ENCODE results near the gene RGS7BP. TPM values are rescaled to one million over a fixed set of nuclear protein-coding genes. Genes with fewer than 3 reads are reported as not detected.

The RGS7BP gene
- total and polyA plus RNA-seq, 2 experiments from 2014 or later = 0.75 to 0.77 TPM

DNA sequence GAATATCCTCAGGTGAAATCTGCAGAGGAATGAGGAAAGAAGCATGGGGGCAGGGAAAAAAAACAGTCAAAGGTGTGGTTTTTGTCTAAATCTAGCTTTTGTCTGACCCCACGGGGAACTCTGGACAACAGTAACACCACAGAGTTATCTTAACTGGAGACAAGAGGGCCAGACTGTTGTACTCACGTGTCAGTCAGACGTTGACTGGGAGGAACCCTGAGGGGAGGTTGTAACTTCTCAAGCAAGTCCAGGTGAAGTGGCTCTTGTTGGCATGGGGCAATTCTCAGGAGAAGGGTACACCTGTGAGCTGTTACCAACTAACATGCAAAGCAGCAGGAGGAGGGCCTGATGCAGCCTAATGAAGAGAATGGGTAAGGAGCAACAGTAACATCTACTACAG, 140.4 kb downstream of the RGS7BP start:
- Histone ChIP-seq H3K27me3 (no peaks in the 10 kb centered on the region), H4K20me1 (ENCODE audit: insufficient read depth, poor library complexity, severe bottlenecking) (no peaks in the 10 kb centered on the region), H3K4me2 (no peak overlapping the region), H3K9me2 (replicated peaks; ENCODE audit: insufficient read depth) (no peaks in the 10 kb centered on the region), H3K79me2 (no peaks in the 10 kb centered on the region), H3K4me1 (ENCODE audit: insufficient read depth) (no peaks in the 10 kb centered on the region), H3K4me3 (no peak overlapping the region), H3K27ac (no peak overlapping the region), H2AFZ (no peak overlapping the region), H3K9me3 (ENCODE audit: low read depth) (no peaks in the 10 kb centered on the region), H3K36me3 (replicated peaks; ENCODE audit: insufficient read depth, low read depth) (no peaks in the 10 kb centered on the region)
- TF ChIP-seq EZH2phosphoT487 (IDR thresholded peaks at IDR 0.05; ENCODE audit: low read depth, severe bottlenecking, unreplicated experiment) (no peak), EZH2 (IDR thresholded peaks at IDR 0.05; ENCODE audit: borderline replicate concordance) (no peak)
- TF ChIP-seq, protein P1, sequence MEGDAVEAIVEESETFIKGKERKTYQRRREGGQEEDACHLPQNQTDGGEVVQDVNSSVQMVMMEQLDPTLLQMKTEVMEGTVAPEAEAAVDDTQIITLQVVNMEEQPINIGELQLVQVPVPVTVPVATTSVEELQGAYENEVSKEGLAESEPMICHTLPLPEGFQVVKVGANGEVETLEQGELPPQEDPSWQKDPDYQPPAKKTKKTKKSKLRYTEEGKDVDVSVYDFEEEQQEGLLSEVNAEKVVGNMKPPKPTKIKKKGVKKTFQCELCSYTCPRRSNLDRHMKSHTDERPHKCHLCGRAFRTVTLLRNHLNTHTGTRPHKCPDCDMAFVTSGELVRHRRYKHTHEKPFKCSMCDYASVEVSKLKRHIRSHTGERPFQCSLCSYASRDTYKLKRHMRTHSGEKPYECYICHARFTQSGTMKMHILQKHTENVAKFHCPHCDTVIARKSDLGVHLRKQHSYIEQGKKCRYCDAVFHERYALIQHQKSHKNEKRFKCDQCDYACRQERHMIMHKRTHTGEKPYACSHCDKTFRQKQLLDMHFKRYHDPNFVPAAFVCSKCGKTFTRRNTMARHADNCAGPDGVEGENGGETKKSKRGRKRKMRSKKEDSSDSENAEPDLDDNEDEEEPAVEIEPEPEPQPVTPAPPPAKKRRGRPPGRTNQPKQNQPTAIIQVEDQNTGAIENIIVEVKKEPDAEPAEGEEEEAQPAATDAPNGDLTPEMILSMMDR (IDR thresholded peaks at IDR 0.05; ENCODE audit: poor library complexity) = no peak
- DNase-seq (ENCODE audit: low spot score) = no peak
- 42% methylated on average over 3 of the region's 3 CpGs for WGBS (ENCODE audit: low lambda C conversion rate, missing lambda C conversion rate)

DNA sequence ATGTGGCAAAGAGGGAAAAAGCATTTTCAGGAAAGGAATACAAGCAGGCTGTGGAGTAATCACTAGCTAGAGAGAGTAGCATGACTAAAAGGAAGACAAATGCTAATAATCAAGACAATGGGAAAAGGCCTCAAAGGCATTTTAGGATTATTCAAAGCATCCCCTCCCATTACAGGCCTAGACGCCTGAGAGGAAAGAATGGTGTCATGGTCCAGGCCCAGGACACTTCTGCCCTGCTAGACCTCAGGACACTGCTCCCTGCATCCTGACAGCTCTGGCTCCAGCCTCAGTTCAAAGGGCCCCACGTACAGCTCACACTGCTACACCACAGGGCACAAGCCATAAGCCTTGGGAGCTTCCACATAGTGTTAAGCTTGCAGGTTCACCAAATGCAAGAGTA, 143.7 kb downstream of the RGS7BP start:
- DNase-seq (ENCODE audit: low spot score) = no peak
- Histone ChIP-seq H4K20me1 (ENCODE audit: insufficient read depth, poor library complexity, severe bottlenecking) (no peaks in the 10 kb centered on the region), H3K36me3 (replicated peaks; ENCODE audit: insufficient read depth, low read depth) (no peaks in the 10 kb centered on the region), H3K9me2 (replicated peaks; ENCODE audit: insufficient read depth) (no peaks in the 10 kb centered on the region), H3K27me3 (no peaks in the 10 kb centered on the region), H3K79me2 (no peaks in the 10 kb centered on the region), H3K27ac (no peak overlapping the region), H3K4me3 (no peak overlapping the region), H3K4me2 (no peak overlapping the region), H2AFZ (no peak overlapping the region), H3K4me1 (ENCODE audit: insufficient read depth) (peaks cover 10% of the 10 kb centered on the region), H3K9me3 (ENCODE audit: low read depth) (no peaks in the 10 kb centered on the region)
- 66% methylated on average over 2 of the region's 2 CpGs for WGBS (ENCODE audit: low lambda C conversion rate, missing lambda C conversion rate)
- TF ChIP-seq EZH2 (IDR thresholded peaks at IDR 0.05; ENCODE audit: borderline replicate concordance) (no peak), EZH2phosphoT487 (IDR thresholded peaks at IDR 0.05; ENCODE audit: low read depth, severe bottlenecking, unreplicated experiment) (no peak)
- TF ChIP-seq, protein P1 (IDR thresholded peaks at IDR 0.05; ENCODE audit: poor library complexity) = no peak

DNA sequence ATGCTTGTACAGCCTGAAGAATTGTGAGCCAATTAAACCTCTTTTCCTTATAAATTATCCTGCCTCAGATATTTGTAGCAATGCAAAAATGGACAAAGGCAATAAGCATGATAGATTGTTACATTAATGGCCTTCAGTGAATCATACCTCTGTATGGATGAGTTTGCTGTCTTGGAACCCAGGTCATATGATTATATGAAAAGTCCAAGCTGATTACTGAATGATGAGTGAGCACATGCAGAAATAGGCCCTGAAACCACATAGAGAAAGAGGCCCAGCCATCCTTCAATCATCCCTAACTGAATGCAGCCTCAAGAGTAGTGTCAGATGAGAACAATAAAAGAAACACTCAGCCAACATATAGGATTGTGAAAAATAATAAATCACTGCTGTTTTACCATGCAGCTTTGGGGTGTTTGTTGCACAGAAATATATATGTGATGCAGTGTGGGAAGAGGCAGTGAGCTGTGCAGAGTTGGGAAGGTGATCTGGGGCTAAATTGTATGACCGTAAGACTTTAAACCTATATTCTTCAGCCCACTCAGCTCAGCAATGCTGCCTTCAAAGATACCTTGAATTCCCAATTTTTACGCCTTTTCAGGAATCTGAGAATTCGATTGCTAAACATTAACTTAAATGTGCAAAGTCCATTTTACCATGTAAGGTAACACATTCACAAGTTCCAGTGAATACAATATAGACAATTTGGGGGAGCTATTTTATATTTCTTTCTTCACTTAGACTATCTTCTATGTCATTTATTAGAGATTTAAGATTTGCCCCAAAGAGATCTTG, 148.1 kb downstream of the RGS7BP start:
- 72% methylated on average over 3 of the region's 3 CpGs for WGBS (ENCODE audit: low lambda C conversion rate, missing lambda C conversion rate)
- Histone ChIP-seq H3K27me3 (no peaks in the 10 kb centered on the region), H3K4me3 (no peak overlapping the region), H3K9me2 (replicated peaks; ENCODE audit: insufficient read depth) (no peaks in the 10 kb centered on the region), H2AFZ (no peak overlapping the region), H3K9me3 (ENCODE audit: low read depth) (no peaks in the 10 kb centered on the region), H3K4me2 (peak overlapping the region; percentile 49), H3K4me1 (ENCODE audit: insufficient read depth) (peaks cover 18% of the 10 kb centered on the region), H3K36me3 (replicated peaks; ENCODE audit: insufficient read depth, low read depth) (no peaks in the 10 kb centered on the region), H3K27ac (peak overlapping the region; percentile 59), H4K20me1 (ENCODE audit: insufficient read depth, poor library complexity, severe bottlenecking) (no peaks in the 10 kb centered on the region), H3K79me2 (no peaks in the 10 kb centered on the region)
- TF ChIP-seq EZH2phosphoT487 (IDR thresholded peaks at IDR 0.05; ENCODE audit: low read depth, severe bottlenecking, unreplicated experiment) (no peak), EZH2 (IDR thresholded peaks at IDR 0.05; ENCODE audit: borderline replicate concordance) (no peak)
- TF ChIP-seq, protein P1 (IDR thresholded peaks at IDR 0.05; ENCODE audit: poor library complexity) = no peak
- DNase-seq (ENCODE audit: low spot score) = no peak
